ENCODE measurements around the gene CC2D1A. TPM values are rescaled to one million over a fixed set of nuclear protein-coding genes. Genes with fewer than 3 reads are reported as not detected.

The CC2D1A gene
- total RNA-seq, 4 donors from 2014 or later: 42.7 to 99.3 (median 56.0) TPM

- DNase-seq (ENCODE audit: low spot score in 2 of 2): no peak
- WGBS, 2 donors: 57 to 60% methylated on average over 12 of the region's 12 CpGs
- H3K9me3 ChIP-seq: no peaks in the 10 kb centered on the region
- H3K36me3 ChIP-seq: peaks cover 0 to 79% (median 7%) of the 10 kb centered on the region in 3 donors
- TF ChIP-seq EP300 (IDR thresholded peaks at IDR 0.05) (no peak), POLR2A (IDR thresholded peaks at IDR 0.05) (no peak), CTCF (IDR thresholded peaks at IDR 0.05) (no peak)
- H3K4me1 ChIP-seq: peaks cover 0 to 12% (median 5%) of the 10 kb centered on the region in 4 donors
- no peak overlapping the region for H3K4me3 ChIP-seq
- H3K27ac ChIP-seq: no peak overlapping the region
- H3K27me3 ChIP-seq: no peaks in the 10 kb centered on the region
Observed at GRCh38 chr19:13974073-13974472, 68.1 kb downstream of the CC2D1A start.

- no peak for DNase-seq (ENCODE audit: low spot score in 2 of 2)
- 84 to 85% methylated on average over 11 of the region's 11 CpGs for WGBS, 2 donors
- H3K4me3 ChIP-seq: no peak overlapping the region
- H3K9me3 ChIP-seq: no peaks in the 10 kb centered on the region
- no peak overlapping the region for H3K27ac ChIP-seq
- H3K27me3 ChIP-seq: no peaks in the 10 kb centered on the region
- peaks cover 0 to 19% (median 9%) of the 10 kb centered on the region in 4 donors for H3K4me1 ChIP-seq
- TF ChIP-seq POLR2A (IDR thresholded peaks at IDR 0.05): no peak
- peaks cover 0 to 71% (median 0%) of the 10 kb centered on the region in 3 donors for H3K36me3 ChIP-seq
Observed at GRCh38 chr19:13975870-13976269, 69.9 kb downstream of the CC2D1A start.

GRCh38 chr19:13976446-13976845 lies 70.4 kb downstream of the CC2D1A start:
- peaks cover 0 to 19% (median 9%) of the 10 kb centered on the region in 4 donors for H3K4me1 ChIP-seq
- no peak overlapping the region for H3K27ac ChIP-seq
- DNase-seq (ENCODE audit: low spot score in 2 of 2): no peak
- no peak overlapping the region for H3K4me3 ChIP-seq
- peaks cover 0 to 68% (median 0%) of the 10 kb centered on the region in 3 donors for H3K36me3 ChIP-seq
- no peaks in the 10 kb centered on the region for H3K27me3 ChIP-seq
- H3K9me3 ChIP-seq: no peaks in the 10 kb centered on the region
- 88 to 93% methylated on average over 12 of the region's 12 CpGs for WGBS, 2 donors
- no peak for TF ChIP-seq POLR2A (IDR thresholded peaks at IDR 0.05)
- no peak for TF ChIP-seq CTCF (IDR thresholded peaks at IDR 0.05)
- no peak for TF ChIP-seq EP300 (IDR thresholded peaks at IDR 0.05)

GRCh38 chr19:13977803-13978202 lies 71.8 kb downstream of the CC2D1A start:
- WGBS, 2 donors: 84 to 92% methylated on average over 11 to 12 of the region's 12 CpGs
- TF ChIP-seq EP300 (IDR thresholded peaks at IDR 0.05) (no peak), CTCF (IDR thresholded peaks at IDR 0.05) (no peak), POLR2A (IDR thresholded peaks at IDR 0.05) (no peak)
- H3K36me3 ChIP-seq: peaks cover 0 to 66% (median 0%) of the 10 kb centered on the region in 3 donors
- H3K4me3 ChIP-seq: no peak overlapping the region
- peak overlapping the region in 3 of 4 donors; percentile 63 to 81 (median 69) for H3K27ac ChIP-seq
- H3K9me3 ChIP-seq: no peaks in the 10 kb centered on the region
- no peaks in the 10 kb centered on the region for H3K27me3 ChIP-seq
- no peak for DNase-seq (ENCODE audit: low spot score in 2 of 2)
- peaks cover 0 to 21% (median 14%) of the 10 kb centered on the region in 4 donors for H3K4me1 ChIP-seq

- Histone ChIP-seq H3K27me3 (no peaks in the 10 kb centered on the region), H3K4me1 (peaks cover 0 to 26% (median 14%) of the 10 kb centered on the region in 4 donors), H3K27ac (peak overlapping the region; percentile 17 to 81 (median 66)), H3K9me3 (no peaks in the 10 kb centered on the region), H3K4me3 (peak overlapping the region; percentile 21 to 59 (median 46)), H3K36me3 (peaks cover 0 to 66% (median 0%) of the 10 kb centered on the region in 3 donors)
- peak; percentile 63 to 71 for DNase-seq (ENCODE audit: low spot score in 2 of 2)
- TF ChIP-seq EP300 (IDR thresholded peaks at IDR 0.05): peak in 1 of 2 donors; percentile 19
- no peak for TF ChIP-seq CTCF (IDR thresholded peaks at IDR 0.05)
- TF ChIP-seq POLR2A (IDR thresholded peaks at IDR 0.05): no peak
- WGBS, 2 donors: 6% methylated on average over 43 to 53 of the region's 74 CpGs
Observed at GRCh38 chr19:13978351-13979243, 72.6 kb downstream of the CC2D1A start.

Data from tibial nerve (tissue), 4 donors.